ENCODE data around the gene SUPT5H. TPM values are rescaled to one million over a fixed set of nuclear protein-coding genes. Genes with fewer than 3 reads are reported as not detected.
A peak's percentile ranks its signal among the peaks of the same experiment; 100 is the strongest.

Gene SUPT5H
- polyA plus RNA-seq (ENCODE audit: insufficient read length in 12 of 12) = 100 to 1,000 TPM in 1 of 12 donors, 10 to 100 TPM in 10, not detected in 1; 74.5 to 113 (median 82.6) TPM
- long read RNA-seq, donor 1, partial matches to known transcripts = 23 of 29 reads
- long read RNA-seq, donor 1, other reads (novel, unspliced or antisense) = 0 of 29 reads
- long read RNA-seq, donor 2, partial matches to known transcripts = 0 of 3 reads
- long read RNA-seq, donor 2, other reads (novel, unspliced or antisense) = 0 of 3 reads
- long read RNA-seq, donor 3, partial matches to known transcripts = 0 of 3 reads
- long read RNA-seq, donor 3, other reads (novel, unspliced or antisense) = 0 of 3 reads
- long read RNA-seq, donor 4 = 0 reads
- long read RNA-seq, donor 5, partial matches to known transcripts = 5 of 9 reads
- long read RNA-seq, donor 5, other reads (novel, unspliced or antisense) = 0 of 9 reads
- long read RNA-seq, donor 6, partial matches to known transcripts = 5 of 7 reads
- long read RNA-seq, donor 6, other reads (novel, unspliced or antisense) = 0 of 7 reads
- long read RNA-seq, donor 7, partial matches to known transcripts = 0 of 1 reads
- long read RNA-seq, donor 7, other reads (novel, unspliced or antisense) = 0 of 1 reads
- long read RNA-seq, donor 8, partial matches to known transcripts = 0 of 3 reads
- long read RNA-seq, donor 8, other reads (novel, unspliced or antisense) = 0 of 3 reads
- long read RNA-seq, donor 9 = 0 reads
- long read RNA-seq, donor 10, partial matches to known transcripts = 0 of 11 reads
- long read RNA-seq, donor 10, other reads (novel, unspliced or antisense) = 5 of 11 reads
- long read RNA-seq, donor 11, partial matches to known transcripts = 5 of 7 reads
- long read RNA-seq, donor 11, other reads (novel, unspliced or antisense) = 0 of 7 reads

DNA sequence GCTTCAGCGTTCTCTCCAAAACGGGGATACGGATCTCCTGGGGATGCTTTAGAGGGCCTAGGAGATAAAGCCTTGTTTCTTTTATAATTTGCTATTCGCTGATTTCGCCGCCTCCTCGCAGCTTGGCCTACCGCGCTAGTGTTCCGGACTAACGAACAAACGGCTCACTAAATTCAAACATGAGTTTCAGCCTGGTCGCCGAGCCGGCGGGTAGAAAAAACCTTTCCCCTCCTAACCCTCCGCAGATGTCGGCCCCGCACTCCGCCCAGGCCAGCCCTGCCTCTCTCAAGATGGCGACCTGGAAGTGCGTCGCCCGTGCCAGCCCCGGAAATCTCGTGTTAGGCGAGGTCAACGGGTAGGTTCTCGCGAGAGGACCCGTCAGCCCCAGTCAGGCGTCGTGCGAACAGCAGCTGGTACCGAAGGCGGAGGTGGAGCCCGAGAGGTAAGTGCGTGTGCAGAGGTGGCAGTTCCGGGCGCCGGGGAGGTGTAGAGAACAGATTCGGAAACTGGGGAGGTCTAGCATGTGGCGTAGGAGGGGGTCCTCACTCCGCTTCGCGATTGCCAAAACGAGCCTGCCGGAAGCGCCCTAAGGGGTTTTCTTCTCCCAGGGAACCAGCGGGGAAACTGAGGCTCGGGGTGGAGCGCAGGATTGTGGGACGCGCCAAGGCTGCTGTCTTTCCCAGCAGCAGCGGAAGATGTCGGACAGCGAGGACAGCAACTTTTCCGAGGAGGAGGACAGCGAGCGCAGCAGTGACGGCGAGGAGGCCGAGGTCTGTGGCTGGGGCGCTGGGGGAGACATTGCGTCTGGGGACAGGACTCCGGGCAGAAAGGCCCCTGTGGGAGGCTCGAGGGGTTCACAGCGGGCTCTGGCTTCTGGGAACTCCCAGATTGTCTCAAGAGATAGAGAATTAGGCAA is at the start of gene SUPT5H:
Gene SUPT5H (plus strand): TSS at position 387 of the 916 bp plus-strand sequence. CDS start 309 bp downstream, at position 696.
- DNase-seq = peak; percentile 98

DNA sequence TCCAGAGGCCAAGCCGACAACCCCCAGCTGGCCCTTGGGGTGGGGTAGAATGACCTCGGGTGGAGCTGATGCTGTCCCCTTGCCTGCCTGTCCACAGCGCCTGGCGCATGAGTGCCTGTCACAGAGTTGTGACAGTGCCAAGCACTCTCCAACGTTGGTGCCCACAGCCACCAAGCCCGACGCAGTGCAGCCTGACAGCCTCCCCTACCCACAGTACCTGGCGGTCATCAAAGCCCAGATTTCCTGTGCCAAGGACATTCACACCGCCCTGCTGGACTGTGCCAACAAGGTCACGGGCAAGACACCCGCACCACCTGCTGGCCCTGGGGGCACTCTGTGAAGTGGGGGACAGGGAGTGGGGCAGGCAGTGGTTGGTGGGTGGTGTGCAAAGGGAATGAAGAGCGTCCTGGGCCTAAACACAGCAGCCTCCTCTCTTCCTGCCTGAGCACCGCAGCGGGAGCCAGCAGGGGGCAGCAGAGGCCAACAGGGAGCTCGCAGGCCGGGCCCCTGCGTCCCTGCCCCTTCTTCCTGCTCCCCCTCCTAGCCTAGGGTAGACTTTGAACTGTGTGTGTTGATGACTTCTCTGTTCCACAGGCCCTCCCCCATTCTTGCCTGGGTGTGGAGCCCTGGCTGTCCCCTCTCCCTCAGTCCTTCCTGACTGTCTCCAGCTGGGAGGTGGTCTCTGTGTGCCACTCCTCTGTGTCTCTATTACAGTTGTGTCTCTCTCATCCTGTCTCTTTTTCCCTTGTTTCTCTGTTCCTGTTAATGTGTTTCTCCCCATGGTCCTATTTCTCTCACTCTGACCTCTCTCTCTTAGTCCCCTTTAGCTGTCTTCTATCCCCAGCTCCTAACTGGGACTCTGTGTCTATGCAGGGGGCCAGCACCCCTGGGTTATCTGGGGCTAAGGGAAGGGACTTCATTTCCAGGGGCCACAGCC is 47.8 kb upstream of the SUPT5H start:
- DNase-seq = peak; percentile 88

GRCh38 chr19:39398297-39398864 is 47.0 kb upstream of the SUPT5H start:
- DNase-seq = peak; percentile 37

DNA sequence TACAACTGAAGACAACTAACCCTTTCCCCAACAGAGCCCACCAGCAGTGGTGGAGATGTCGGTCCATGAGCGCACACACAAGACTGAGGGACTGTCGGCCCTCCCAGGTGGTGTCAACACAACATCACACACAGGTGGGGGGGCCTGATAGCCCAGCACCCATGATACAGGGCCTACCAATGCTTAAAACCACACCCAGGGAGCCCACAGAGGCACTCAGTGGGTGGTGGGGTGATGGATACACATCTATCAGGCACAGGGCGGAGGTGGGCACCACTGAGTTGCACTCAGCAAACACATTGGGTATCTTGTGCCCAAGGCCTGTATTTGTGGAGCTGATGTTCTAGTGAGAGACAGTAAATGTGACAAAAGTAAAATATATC is 45.7 kb upstream of the SUPT5H start:
- no peak for DNase-seq

GRCh38 chr19:39400061-39400460 is 45.3 kb upstream of the SUPT5H start:
- no peak for DNase-seq

- no peak for DNase-seq
Measured at GRCh38 chr19:39401070-39401548, 44.3 kb upstream of the SUPT5H start.

GRCh38 chr19:39401549-39402345 is 43.6 kb upstream of the SUPT5H start:
- no peak for DNase-seq

- DNase-seq = peak; percentile 94
Measured at GRCh38 chr19:39402346-39403300, 42.8 kb upstream of the SUPT5H start.

- peak; percentile 96 for DNase-seq
Measured at GRCh38 chr19:39403331-39404312, 41.8 kb upstream of the SUPT5H start.

GRCh38 chr19:39405261-39405957 is 40.0 kb upstream of the SUPT5H start:
- no peak for DNase-seq

- DNase-seq = no peak
Measured at GRCh38 chr19:39405958-39406655, 39.3 kb upstream of the SUPT5H start.

GRCh38 chr19:39406656-39407409 is 38.5 kb upstream of the SUPT5H start, which contains the start of gene ZFP36:
TSS of gene ZFP36 (plus strand) at chr19:39406847. CDS start at chr19:39406905, 58 bp downstream.
- DNase-seq = peak; percentile 88

GRCh38 chr19:39407410-39407659 is 38.0 kb upstream of the SUPT5H start:
- DNase-seq = no peak

- DNase-seq = no peak
Measured at GRCh38 chr19:39407660-39408391, 37.6 kb upstream of the SUPT5H start.

All from muscle of arm (tissue), 14 donors.